Esophagus muscularis mucosa (tissue), 4 donors: ENCODE measurements around the gene ALOX12B.

Experiments
- EP300 ChIP-seq: sonication (generic); formaldehyde crosslinking; IDR thresholded peaks from one replicate; pipeline ENCODE4 v1.6.1; 2017; ENCODE audit warnings: antibody characterized with exemption
- POLR2A ChIP-seq: fragments of 450-650 bp; IDR thresholded peaks from one replicate; pipeline ENCODE4 v1.6.1; 2017; ENCODE audit warnings: antibody characterized with exemption, moderate library complexity, mild to moderate bottlenecking, low read depth
- TF ChIP-seq, protein P1 (sequence below), 3 experiments: fragments of 200-600 bp in 2 of 3; fragments of 450-650 bp in 1 of 3; sonication (generic) in 2 of 3; IDR thresholded peaks; one replicate each; pipeline ENCODE4 v1.5.1; 2017 to 2019; ENCODE audit warnings: antibody characterized with exemption in 3 of 3, mild to moderate bottlenecking in 2 of 3, moderate library complexity in 1 of 3

DNA sequence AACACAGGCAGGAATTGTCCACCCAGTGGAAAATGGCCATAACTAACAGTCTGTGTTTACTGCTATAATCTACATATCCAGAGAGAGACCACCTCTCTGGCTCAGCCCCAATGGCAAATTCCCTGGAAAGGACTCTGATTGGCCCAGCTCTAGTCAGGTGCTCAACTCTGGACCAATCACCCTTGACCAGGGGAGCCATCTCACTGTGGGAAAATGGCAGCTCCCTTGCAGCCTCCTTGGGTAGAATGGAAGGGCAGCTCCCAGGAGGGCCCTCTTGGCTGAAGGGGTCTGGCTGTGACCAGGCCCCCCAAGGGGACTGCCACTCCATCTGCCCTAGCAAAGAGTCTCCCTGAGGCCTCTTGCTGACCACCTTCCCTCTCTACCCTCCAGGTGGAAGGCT lies 45.5 kb downstream of the ALOX12B start:
- no peak for TF ChIP-seq POLR2A
- TF ChIP-seq, protein P1, sequence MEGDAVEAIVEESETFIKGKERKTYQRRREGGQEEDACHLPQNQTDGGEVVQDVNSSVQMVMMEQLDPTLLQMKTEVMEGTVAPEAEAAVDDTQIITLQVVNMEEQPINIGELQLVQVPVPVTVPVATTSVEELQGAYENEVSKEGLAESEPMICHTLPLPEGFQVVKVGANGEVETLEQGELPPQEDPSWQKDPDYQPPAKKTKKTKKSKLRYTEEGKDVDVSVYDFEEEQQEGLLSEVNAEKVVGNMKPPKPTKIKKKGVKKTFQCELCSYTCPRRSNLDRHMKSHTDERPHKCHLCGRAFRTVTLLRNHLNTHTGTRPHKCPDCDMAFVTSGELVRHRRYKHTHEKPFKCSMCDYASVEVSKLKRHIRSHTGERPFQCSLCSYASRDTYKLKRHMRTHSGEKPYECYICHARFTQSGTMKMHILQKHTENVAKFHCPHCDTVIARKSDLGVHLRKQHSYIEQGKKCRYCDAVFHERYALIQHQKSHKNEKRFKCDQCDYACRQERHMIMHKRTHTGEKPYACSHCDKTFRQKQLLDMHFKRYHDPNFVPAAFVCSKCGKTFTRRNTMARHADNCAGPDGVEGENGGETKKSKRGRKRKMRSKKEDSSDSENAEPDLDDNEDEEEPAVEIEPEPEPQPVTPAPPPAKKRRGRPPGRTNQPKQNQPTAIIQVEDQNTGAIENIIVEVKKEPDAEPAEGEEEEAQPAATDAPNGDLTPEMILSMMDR (IDR thresholded peaks at IDR 0.05), result no peak
- no peak for TF ChIP-seq EP300
